ENCODE measurements around the gene ANKRD23. TPM values are rescaled to one million over a fixed set of nuclear protein-coding genes. Genes with fewer than 3 reads are reported as not detected.
"Not testable (repeated sequence)": the region's sequence is repeated elsewhere in the genome, so short reads cannot be mapped to it uniquely, and the experiment has no call there.

Gene ANKRD23
- total and polyA plus RNA-seq, 2 of the 4 experiments (the other 2 are of a cell fraction), result 0.54 to 1.5 TPM

DNA sequence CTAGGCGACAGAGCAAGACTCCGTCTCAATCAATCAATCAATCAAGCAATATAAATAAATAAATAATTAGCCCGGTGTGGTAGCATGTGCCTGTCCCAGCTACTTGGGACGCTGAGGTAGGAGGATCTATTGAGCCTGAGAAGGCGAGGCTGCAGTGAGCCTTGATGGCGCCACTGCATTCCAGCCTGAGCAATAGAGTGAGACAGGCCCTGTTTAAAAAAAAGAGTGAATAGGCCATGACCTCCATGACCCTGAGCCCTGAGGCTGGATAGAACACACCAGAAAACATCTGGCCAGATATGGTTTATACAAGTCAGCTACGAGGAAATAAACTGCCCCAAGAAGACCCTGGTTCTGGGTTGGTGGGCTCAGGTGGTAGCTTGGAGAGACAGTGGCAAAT lies 46.4 kb upstream of the ANKRD23 start (continued):
- no peak for TF ChIP-seq POLR2A (IDR thresholded peaks at IDR 0.05; ENCODE audit: low read depth, low read length)
- no peak for TF ChIP-seq MXI1 (IDR thresholded peaks at IDR 0.05; ENCODE audit: borderline replicate concordance, low read depth, low read length)

DNA sequence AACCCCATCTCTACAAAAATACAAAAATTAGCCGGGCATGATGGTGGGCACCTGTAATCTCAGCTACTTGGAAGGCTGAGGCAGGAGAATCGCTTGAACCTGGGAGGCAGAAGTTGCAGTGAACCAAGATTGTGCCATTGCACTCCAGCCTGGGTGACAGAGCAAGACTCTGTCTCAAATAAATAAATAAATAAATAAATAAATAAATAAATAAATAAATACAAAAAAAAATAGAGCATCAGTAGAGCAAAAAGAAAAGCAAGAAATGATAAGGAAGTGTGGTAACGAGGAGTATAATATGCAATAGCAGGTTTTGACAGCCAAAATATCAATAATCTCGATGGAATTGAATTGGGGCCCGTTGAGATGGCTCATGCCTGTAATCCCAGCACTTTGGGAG lies 45.7 kb upstream of the ANKRD23 start:
- H3K9ac ChIP-seq (ENCODE audit: low read depth, low read length); DNase-seq; H4K20me1 ChIP-seq (ENCODE audit: insufficient read depth, low read length); ATAC-seq (ENCODE audit: low read depth); H3K27me3 ChIP-seq (ENCODE audit: control insufficient read depth, insufficient read depth, low read length); H2AFZ ChIP-seq (replicated peaks; ENCODE audit: low read length, poor library complexity); H2BK120ac ChIP-seq (ENCODE audit: low read depth, low read length); BruUV-seq (replicated peaks); dilution Hi-C loops (cut with HindIII; ENCODE audit: low sequenced_read_pairs, unreplicated experiment); H3K18ac ChIP-seq (ENCODE audit: low read depth, low read length); POLR2A ChIA-PET (ENCODE audit: unreplicated experiment); H4K91ac ChIP-seq (ENCODE audit: insufficient read depth, low read depth, low read length); H3K4ac ChIP-seq (ENCODE audit: low read depth, low read length); H4K5ac ChIP-seq (ENCODE audit: low read depth, low read length); H2AK5ac ChIP-seq (ENCODE audit: low read depth, low read length); H3K9me3 ChIP-seq (ENCODE audit: control insufficient read depth, insufficient read depth, low read length); H3K14ac ChIP-seq (replicated peaks; ENCODE audit: low read depth, low read length); CTCF ChIA-PET; H3K79me1 ChIP-seq (ENCODE audit: low read depth in 1 of 2, low read length in 2 of 2); H3K56ac ChIP-seq (ENCODE audit: extremely low read depth, insufficient read depth, low read length); H2BK20ac ChIP-seq (ENCODE audit: low read depth, low read length); H3K36me3 ChIP-seq (ENCODE audit: control insufficient read depth, insufficient read depth, low read length); in situ Hi-C loops (cut with MboI; ENCODE audit: low sequenced_read_pairs); H2BK15ac ChIP-seq (ENCODE audit: low read depth, low read length); H2BK5ac ChIP-seq (ENCODE audit: low read depth, low read length, poor library complexity, severe bottlenecking); H2AK9ac ChIP-seq (replicated peaks; ENCODE audit: low read depth, low read length, poor library complexity); H3K23ac ChIP-seq (ENCODE audit: low read depth, low read length); H3K4me3 ChIP-seq (ENCODE audit: insufficient read depth, low read depth, low read length); H4K8ac ChIP-seq (ENCODE audit: low read depth in 2 of 2, low read length in 2 of 2); H3K4me2 ChIP-seq (ENCODE audit: low read depth, low read length); intact Hi-C loops (cut with micrococcal nuclease); H3K27ac ChIP-seq (ENCODE audit: insufficient read depth, low read length): not testable (repeated sequence)
- no CpG with 5 or more reads among the region's 5 CpGs for WGBS, 2 experiments (ENCODE audit: extremely low coverage in 2 of 2, insufficient read length in 1 of 2)
- Histone ChIP-seq H3K9me1 (ENCODE audit: insufficient read depth, low read length) (peaks cover 13% of the 10 kb centered on the region), H3K4me1 (ENCODE audit: control insufficient read depth, insufficient read depth, low read length) (peaks cover 14% of the 10 kb centered on the region)

Data from IMR-90 (cell line).